Memory B cell (primary cell): ENCODE data around the gene ASS1.

Source experiments
- ATAC-seq: fragments of 150-1000 bp; cut with Tn5 transposase; 2 replicates; pipeline ENCODE4 v1.10.0; 2021; ENCODE audit warnings: low read depth, mild to moderate bottlenecking, moderate library complexity
- DNase-seq, 2 donors: peaks; one replicate each; pipeline ENCODE4 v3.0.0; 2022; ENCODE audit warnings: low spot score in 2 of 2
- H3K27ac Mint-ChIP-seq: one replicate; pipeline ENCODE4 v1.8.0; 2022; ENCODE audit warnings: mild to moderate bottlenecking, moderate library complexity, mixed read lengths
- H3K27me3 Mint-ChIP-seq: one replicate; pipeline ENCODE4 v1.8.0; 2022; ENCODE audit warnings: mixed read lengths
- H3K36me3 Mint-ChIP-seq: one replicate; pipeline ENCODE4 v1.8.0; 2022; ENCODE audit warnings: mild to moderate bottlenecking, mixed read lengths
- H3K4me1 Mint-ChIP-seq: one replicate; pipeline ENCODE4 v1.8.0; 2022; ENCODE audit warnings: mixed read lengths
- H3K4me3 Mint-ChIP-seq: one replicate; pipeline ENCODE4 v1.8.0; 2022; ENCODE audit warnings: mild to moderate bottlenecking, moderate library complexity, mixed read lengths
- H3K9me3 Mint-ChIP-seq: one replicate; pipeline ENCODE4 v1.8.0; 2022; ENCODE audit warnings: mixed read lengths

Gene ASS1

GRCh38 chr9:130462685-130463540, 18.2 kb downstream of the ASS1 start:
- Mint-ChIP-seq H3K36me3 (no peaks in the 10 kb centered on the region), H3K27me3 (peaks cover 15% of the 10 kb centered on the region), H3K4me3 (no peak overlapping the region), H3K4me1 (no peaks in the 10 kb centered on the region), H3K9me3 (no peaks in the 10 kb centered on the region), H3K27ac (no peak overlapping the region)
- no peak for DNase-seq
- ATAC-seq: no peak

GRCh38 chr9:130463763-130464745, 19.3 kb downstream of the ASS1 start:
- Mint-ChIP-seq H3K36me3 (no peaks in the 10 kb centered on the region), H3K9me3 (no peaks in the 10 kb centered on the region), H3K4me3 (no peak overlapping the region), H3K27me3 (peaks cover 15% of the 10 kb centered on the region), H3K27ac (no peak overlapping the region), H3K4me1 (no peaks in the 10 kb centered on the region)
- ATAC-seq: no peak
- DNase-seq: no peak

- Mint-ChIP-seq H3K4me1 (no peaks in the 10 kb centered on the region), H3K9me3 (no peaks in the 10 kb centered on the region), H3K36me3 (no peaks in the 10 kb centered on the region), H3K27me3 (peaks cover 8% of the 10 kb centered on the region), H3K4me3 (no peak overlapping the region), H3K27ac (no peak overlapping the region)
- ATAC-seq (no peak), DNase-seq (no peak)
Observed at GRCh38 chr9:130465383-130466096, 20.8 kb downstream of the ASS1 start.

GRCh38 chr9:130466537-130467217, 21.9 kb downstream of the ASS1 start:
- peaks cover 15% of the 10 kb centered on the region for H3K27me3 Mint-ChIP-seq
- H3K36me3 Mint-ChIP-seq: no peaks in the 10 kb centered on the region
- no peaks in the 10 kb centered on the region for H3K9me3 Mint-ChIP-seq
- H3K4me3 Mint-ChIP-seq: no peak overlapping the region
- H3K4me1 Mint-ChIP-seq: no peaks in the 10 kb centered on the region
- no peak for ATAC-seq
- no peak overlapping the region for H3K27ac Mint-ChIP-seq
- DNase-seq: no peak

- Mint-ChIP-seq H3K4me1 (no peaks in the 10 kb centered on the region), H3K4me3 (no peak overlapping the region), H3K27me3 (peaks cover 17% of the 10 kb centered on the region), H3K9me3 (no peaks in the 10 kb centered on the region), H3K36me3 (no peaks in the 10 kb centered on the region), H3K27ac (no peak overlapping the region)
- no peak for DNase-seq
- ATAC-seq: no peak
Observed at GRCh38 chr9:130467316-130467715, 22.6 kb downstream of the ASS1 start.

- no peak overlapping the region for H3K4me3 Mint-ChIP-seq
- no peaks in the 10 kb centered on the region for H3K9me3 Mint-ChIP-seq
- ATAC-seq (no peak), DNase-seq (no peak)
- H3K27me3 Mint-ChIP-seq: peaks cover 20% of the 10 kb centered on the region
- no peak overlapping the region for H3K27ac Mint-ChIP-seq
- no peaks in the 10 kb centered on the region for H3K36me3 Mint-ChIP-seq
- H3K4me1 Mint-ChIP-seq: no peaks in the 10 kb centered on the region
Observed at GRCh38 chr9:130468566-130468965, 23.8 kb downstream of the ASS1 start.

- Mint-ChIP-seq H3K27me3 (peaks cover 17% of the 10 kb centered on the region), H3K27ac (no peak overlapping the region), H3K4me3 (no peak overlapping the region), H3K4me1 (no peaks in the 10 kb centered on the region), H3K36me3 (no peaks in the 10 kb centered on the region), H3K9me3 (no peaks in the 10 kb centered on the region)
- DNase-seq (no peak), ATAC-seq (no peak)
Observed at GRCh38 chr9:130470269-130470668, 25.5 kb downstream of the ASS1 start.

GRCh38 chr9:130470950-130471349, 26.2 kb downstream of the ASS1 start:
- Mint-ChIP-seq H3K4me1 (no peaks in the 10 kb centered on the region), H3K27ac (no peak overlapping the region), H3K4me3 (no peak overlapping the region), H3K9me3 (no peaks in the 10 kb centered on the region), H3K27me3 (peaks cover 18% of the 10 kb centered on the region), H3K36me3 (no peaks in the 10 kb centered on the region)
- no peak for DNase-seq
- ATAC-seq: no peak

- no peak for DNase-seq
- Mint-ChIP-seq H3K27ac (no peak overlapping the region), H3K27me3 (peaks cover 15% of the 10 kb centered on the region), H3K36me3 (no peaks in the 10 kb centered on the region), H3K9me3 (no peaks in the 10 kb centered on the region), H3K4me1 (no peaks in the 10 kb centered on the region), H3K4me3 (no peak overlapping the region)
- ATAC-seq: no peak
Observed at GRCh38 chr9:130471411-130472183, 26.8 kb downstream of the ASS1 start.

- H3K36me3 Mint-ChIP-seq: no peaks in the 10 kb centered on the region
- H3K27me3 Mint-ChIP-seq: peaks cover 17% of the 10 kb centered on the region
- no peak for ATAC-seq
- DNase-seq: no peak
- no peak overlapping the region for H3K4me3 Mint-ChIP-seq
- no peaks in the 10 kb centered on the region for H3K4me1 Mint-ChIP-seq
- H3K9me3 Mint-ChIP-seq: no peaks in the 10 kb centered on the region
- H3K27ac Mint-ChIP-seq: no peak overlapping the region
Observed at GRCh38 chr9:130472184-130472705, 27.5 kb downstream of the ASS1 start.

GRCh38 chr9:130473009-130473408, 28.2 kb downstream of the ASS1 start:
- Mint-ChIP-seq H3K4me1 (no peaks in the 10 kb centered on the region), H3K27me3 (peaks cover 17% of the 10 kb centered on the region), H3K4me3 (no peak overlapping the region), H3K9me3 (no peaks in the 10 kb centered on the region), H3K27ac (no peak overlapping the region), H3K36me3 (no peaks in the 10 kb centered on the region)
- no peak for DNase-seq
- ATAC-seq: no peak

- H3K36me3 Mint-ChIP-seq: no peaks in the 10 kb centered on the region
Observed at GRCh38 chr9:130473566-130473965, 28.8 kb downstream of the ASS1 start.

GRCh38 chr9:130474106-130474505, 29.3 kb downstream of the ASS1 start:
- Mint-ChIP-seq H3K36me3 (no peaks in the 10 kb centered on the region), H3K27ac (no peak overlapping the region), H3K9me3 (no peaks in the 10 kb centered on the region), H3K27me3 (peaks cover 18% of the 10 kb centered on the region), H3K4me3 (no peak overlapping the region), H3K4me1 (no peaks in the 10 kb centered on the region)
- ATAC-seq: no peak
- no peak for DNase-seq

More at GRCh38 chr9:130473566-130473965, 28.8 kb downstream of the ASS1 start:
- no peak for ATAC-seq
- Mint-ChIP-seq H3K4me3 (no peak overlapping the region), H3K4me1 (no peaks in the 10 kb centered on the region), H3K27me3 (peaks cover 17% of the 10 kb centered on the region), H3K27ac (no peak overlapping the region), H3K9me3 (no peaks in the 10 kb centered on the region)
- no peak for DNase-seq
